ACHN (cell line): ENCODE data around the gene ATP1B3.
"Not testable (repeated sequence)": the region's sequence is repeated elsewhere in the genome, so short reads cannot be mapped to it uniquely, and the experiment has no call there.

Source experiments
- DNase-seq: peaks from one replicate; pipeline ENCODE4 v3.0.0-alpha.2; 2015
- in situ Hi-C: cut with HindIII; loops from 2 replicates; pipeline ENCODE4 v1.10.0; 2017; ENCODE audit warnings: low sequenced_read_pairs, low pct_ligation_motif_present, low pct_unique_long_range_greater_than_20kb

Gene ATP1B3

DNA sequence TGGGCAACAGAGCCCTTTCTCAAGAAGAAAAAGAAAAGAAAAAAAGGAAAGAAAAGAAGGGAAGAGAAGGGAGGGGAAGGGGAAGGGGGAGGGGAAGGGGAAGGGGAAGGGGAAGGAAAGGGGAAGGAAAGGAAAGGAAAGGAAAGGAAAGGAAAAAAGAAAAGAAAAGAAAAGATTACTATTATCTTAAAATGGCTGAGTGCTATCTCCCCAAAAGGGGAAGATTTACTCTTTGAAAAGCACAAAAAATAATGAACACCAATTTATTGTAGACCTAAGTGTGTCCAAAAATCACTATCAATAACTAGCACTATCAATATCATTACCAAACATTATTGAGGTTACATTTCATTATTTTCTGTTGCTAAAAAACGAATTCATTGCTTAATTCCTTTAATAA is 89.0 kb downstream of the ATP1B3 start:
- in situ Hi-C loops, result no loop called here
- DNase-seq, result no peak

DNA sequence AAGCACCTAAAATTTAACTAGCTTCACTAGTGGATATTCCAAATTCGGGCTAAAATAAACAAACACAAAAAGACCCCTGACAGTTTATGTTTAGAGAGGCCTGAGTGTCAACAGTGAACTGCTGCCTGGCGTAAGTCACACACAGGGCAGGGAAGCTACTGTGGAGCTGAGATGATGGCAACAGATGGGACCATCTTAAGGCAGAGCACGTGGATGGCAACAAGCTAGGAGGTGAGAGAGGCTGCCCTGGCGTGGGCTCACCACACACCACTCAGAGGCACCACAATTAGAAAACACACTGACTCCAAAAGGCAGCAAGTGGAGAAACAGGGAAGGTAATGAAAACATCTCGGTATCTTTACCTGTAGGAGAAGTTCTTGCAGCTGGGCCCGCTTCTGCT is 93.3 kb downstream of the ATP1B3 start:
- in situ Hi-C loops, result no loop called here
- no peak for DNase-seq

DNA sequence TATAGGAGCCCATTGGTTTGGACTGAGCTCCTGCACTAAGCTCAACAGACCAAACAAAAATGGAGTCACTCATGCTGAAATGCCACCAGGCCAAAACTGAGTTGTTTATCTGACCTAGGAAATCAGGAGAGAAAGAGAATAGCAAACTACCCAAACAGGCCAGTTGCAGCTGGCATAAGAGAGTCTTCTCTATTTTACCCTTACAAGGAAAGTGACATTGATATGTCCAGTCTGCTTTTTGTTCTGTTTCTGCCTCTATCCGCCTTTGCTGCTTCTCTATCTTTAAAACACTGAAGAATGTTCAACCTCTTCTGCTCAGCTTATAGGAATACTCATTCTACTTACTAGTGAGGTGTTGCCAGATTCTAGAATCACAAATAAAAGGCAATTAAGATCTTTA is 95.1 kb downstream of the ATP1B3 start:
- in situ Hi-C loops, result no loop called here
- DNase-seq, result no peak

DNA sequence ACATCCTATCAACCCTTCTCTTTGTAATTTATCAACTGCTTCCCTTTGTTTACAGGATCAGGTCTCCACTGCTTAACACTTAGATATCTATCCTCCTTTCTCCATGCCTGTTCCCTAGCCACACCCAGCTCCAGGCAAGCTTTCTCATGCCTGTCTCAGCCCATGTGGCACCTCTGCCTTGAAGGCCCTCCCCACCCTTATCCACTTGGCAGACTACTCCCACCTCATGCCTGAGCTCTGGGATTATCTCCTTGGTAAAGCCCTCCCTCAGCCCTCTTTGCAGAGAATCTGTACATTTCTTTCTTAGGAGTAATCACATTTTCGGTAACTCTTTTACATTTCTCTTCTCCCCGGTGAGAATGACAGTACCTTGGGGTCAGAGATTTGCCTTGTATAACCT is 96.0 kb downstream of the ATP1B3 start:
- no peak for DNase-seq
- in situ Hi-C loops, result no loop called here

DNA sequence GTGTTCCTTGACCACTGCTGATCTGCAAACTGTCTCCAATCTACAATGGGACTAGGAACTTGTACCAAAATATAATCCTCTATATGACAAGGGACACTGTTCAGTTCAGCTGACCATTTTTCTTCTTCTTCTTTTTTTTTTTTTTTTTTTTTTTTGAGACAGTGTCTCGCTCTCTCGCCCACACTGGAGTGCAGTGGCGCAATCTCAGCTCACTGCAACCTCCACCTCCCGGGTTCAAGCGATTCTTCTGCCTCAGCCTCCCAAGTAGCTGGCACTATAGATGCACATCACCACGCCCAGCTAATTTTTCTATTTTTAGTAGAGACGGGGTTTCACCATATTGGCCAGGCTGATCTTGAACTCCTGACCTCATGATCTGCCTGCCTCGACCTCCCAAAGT is 98.3 kb downstream of the ATP1B3 start:
- DNase-seq, in situ Hi-C loops: not testable (repeated sequence)
